OCI-LY7 (cell line): ENCODE data around the gene ZSWIM8. TPM values are rescaled to one million over a fixed set of nuclear protein-coding genes. Genes with fewer than 3 reads are reported as not detected.

Experiments
- BruUV-seq: library from RNA; stranded (reverse); fragments of 400-500 nt; replicated peaks from 2 replicates; lab custom pipeline; 2021; lab: Mats Ljungman, UMichigan
- CTCF ChIA-PET: fragments of 300-600 bp; sonication (Branson Sonifier 250); formaldehyde crosslinking; loops from one replicate; lab custom pipeline; 2022; ENCODE audit warnings: antibody characterized with exemption; ENCODE audit not compliant: unreplicated experiment; lab: Charles Lee
- POLR2A ChIA-PET: fragments of 300-600 bp; sonication (Branson Sonifier 250); formaldehyde crosslinking; loops from one replicate; lab custom pipeline; 2022; ENCODE audit warnings: antibody characterized with exemption; lab: Charles Lee
- DNase-seq: peaks from one replicate; pipeline ENCODE4 v3.0.0-alpha.2; 2015; ENCODE audit warnings: low spot score
- H2AFZ ChIP-seq: fragments of 200-600 bp; sonication (generic), shearing (Covaris generic); 2 replicates; pipeline ENCODE4 v1.6.1; 2014; ENCODE audit warnings: mild to moderate bottlenecking, antibody characterized with exemption, low read length, moderate library complexity
- H3K27ac ChIP-seq: fragments of 200-600 bp; sonication (generic); 2 replicates; pipeline ENCODE4 v1.5.1; 2014; ENCODE audit warnings: mixed run types, low read depth, mild to moderate bottlenecking, moderate library complexity, low read length, inconsistent platforms; ENCODE audit not compliant: poor library complexity, severe bottlenecking
- H3K36me3 ChIP-seq: fragments of 200-600 bp; sonication (generic); 2 replicates; pipeline ENCODE4 v1.6.1; 2014; ENCODE audit warnings: mild to moderate bottlenecking, antibody characterized with exemption, low read length, moderate library complexity, mixed read lengths; ENCODE audit not compliant: insufficient read depth
- H3K4me1 ChIP-seq: fragments of 200-600 bp; sonication (generic); 2 replicates; pipeline ENCODE4 v1.5.1; 2014; ENCODE audit warnings: mild to moderate bottlenecking, low read length; ENCODE audit not compliant: insufficient read depth, poor library complexity, severe bottlenecking
- H3K4me2 ChIP-seq: fragments of 200-600 bp; sonication (generic); 2 replicates; pipeline ENCODE4 v1.6.1; 2014; ENCODE audit warnings: mild to moderate bottlenecking, low read length
- H3K4me3 ChIP-seq: fragments of 200-600 bp; sonication (generic); 2 replicates; pipeline ENCODE4 v1.5.1; 2014; ENCODE audit warnings: mild to moderate bottlenecking, low read depth, low read length; ENCODE audit not compliant: poor library complexity, severe bottlenecking
- H3K79me2 ChIP-seq: fragments of 200-600 bp; sonication (generic); 2 replicates; pipeline ENCODE4 v1.6.1; 2016; ENCODE audit warnings: low read depth, mild to moderate bottlenecking, low read length, moderate library complexity, mixed read lengths; ENCODE audit not compliant: insufficient read depth
- H3K9me2 ChIP-seq: fragments of 200-600 bp; sonication (generic); 2 replicates; pipeline ENCODE4 v1.6.1; 2016; ENCODE audit warnings: mild to moderate bottlenecking, low read length, mixed read lengths; ENCODE audit not compliant: insufficient read depth
- H3K9me3 ChIP-seq: fragments of 200-600 bp; sonication (generic); 2 replicates; pipeline ENCODE4 v1.6.1; 2014; ENCODE audit warnings: mild to moderate bottlenecking, mixed run types, low read length, mixed read lengths
- H4K20me1 ChIP-seq: fragments of 200-600 bp; sonication (generic); 2 replicates; pipeline ENCODE4 v1.6.1; 2014; ENCODE audit warnings: mild to moderate bottlenecking, antibody characterized with exemption, low read length, moderate library complexity, mixed read lengths; ENCODE audit not compliant: insufficient read depth
- CTCF ChIP-seq: fragments of 200-600 bp; sonication (generic); conservative IDR thresholded peaks from 2 replicates; pipeline ENCODE4 v1.5.1; 2014; ENCODE audit warnings: mild to moderate bottlenecking, antibody characterized with exemption, low read length, moderate library complexity, mixed read lengths
- EZH2phosphoT487 ChIP-seq: fragments of 200-600 bp; sonication (generic); IDR thresholded peaks from 2 replicates; pipeline ENCODE4 v1.6.1; 2018; ENCODE audit warnings: low read depth, borderline replicate concordance, mild to moderate bottlenecking, mixed run types, antibody characterized with exemption, low read length, moderate library complexity, mixed read lengths
- intact Hi-C: fragments of 100-400 bp; cut with micrococcal nuclease; formaldehyde crosslinking; loops from one replicate; pipeline ENCODE4 v1.10.0; 2022; ENCODE audit not compliant: unreplicated experiment
- total RNA-seq, 2 experiments: library from RNA; depleted of rRNA in 1 of 2; stranded (reverse); fragments of >200 nt in 1 of 2; shearing (Covaris generic) in 1 of 2; gene quantifications; 2 replicates each; pipeline ENCODE4 v1.2.3, GENCODE V29; 2014 to 2022

ZSWIM8 gene
- total RNA-seq, 2 experiments from 2014 or later: 22.0 to 52.6 TPM

GRCh38 chr10:73843261-73843660 is 57.9 kb downstream of the ZSWIM8 start:
- Histone ChIP-seq H2AFZ (no peak overlapping the region), H3K27ac (no peak overlapping the region), H3K4me3 (no peak overlapping the region), H3K4me1 (no peaks in the 10 kb centered on the region), H3K79me2 (no peaks in the 10 kb centered on the region), H3K9me2 (no peaks in the 10 kb centered on the region), H3K9me3 (no peaks in the 10 kb centered on the region), H3K4me2 (no peak overlapping the region), H4K20me1 (no peaks in the 10 kb centered on the region), H3K36me3 (peaks cover 35% of the 10 kb centered on the region)
- POLR2A ChIA-PET: interaction anchor here (1.1 kb wide), 1 partner anchor 24 kb away, joined by 3 read pairs; no protein-coding TSS in a partner anchor
- intact Hi-C loops: loop anchor here (5.0 kb wide), 1 partner anchor 114 kb away; no protein-coding TSS in a partner anchor
- no peak for TF ChIP-seq EZH2phosphoT487
- TF ChIP-seq CTCF: no peak
- CTCF ChIA-PET: no interaction called here
- DNase-seq: no peak
- BruUV-seq: no TSS peak

GRCh38 chr10:73847031-73847430 is 61.6 kb downstream of the ZSWIM8 start:
- H3K36me3 ChIP-seq: peaks cover 33% of the 10 kb centered on the region
- no peak overlapping the region for H3K4me2 ChIP-seq
- no peaks in the 10 kb centered on the region for H3K9me2 ChIP-seq
- no TSS peak for BruUV-seq
- H2AFZ ChIP-seq: no peak overlapping the region
- DNase-seq: no peak
- no peak overlapping the region for H3K4me3 ChIP-seq
- H3K9me3 ChIP-seq: no peaks in the 10 kb centered on the region
- H3K4me1 ChIP-seq: peaks cover 7% of the 10 kb centered on the region
- intact Hi-C loops: no loop called here
- TF ChIP-seq CTCF (no peak), EZH2phosphoT487 (no peak)
- CTCF ChIA-PET: interaction anchor here (0.6 to 3.5 kb wide), 2 partner anchors 31 to 33 kb away, joined by 3 to 25 read pairs; no protein-coding TSS in a partner anchor
- no peak overlapping the region for H3K27ac ChIP-seq
- POLR2A ChIA-PET: interaction anchor here (0.7 kb wide), 1 partner anchor 1365 kb away, joined by 3 read pairs; no protein-coding TSS in a partner anchor
- H4K20me1 ChIP-seq: no peaks in the 10 kb centered on the region
- H3K79me2 ChIP-seq: no peaks in the 10 kb centered on the region

GRCh38 chr10:73848821-73849489 is 63.5 kb downstream of the ZSWIM8 start:
- BruUV-seq: no TSS peak

More at GRCh38 chr10:73848821-73849489, 63.5 kb downstream of the ZSWIM8 start:
- H2AFZ ChIP-seq: no peak overlapping the region
- H3K27ac ChIP-seq: no peak overlapping the region
- TF ChIP-seq EZH2phosphoT487: no peak
- TF ChIP-seq CTCF: peak; percentile 99
- intact Hi-C loops: loop anchor here (1.0 kb wide), 3 partner anchors 25 to 91 kb away; partner anchors contain the start of gene CAMK2G
- H3K4me2 ChIP-seq: peak overlapping the region; percentile 23; the same call in 1 of the 2 replicates
- peaks cover 35% of the 10 kb centered on the region for H3K36me3 ChIP-seq
- peak; percentile 90 for DNase-seq
- H3K9me2 ChIP-seq: no peaks in the 10 kb centered on the region
- H3K9me3 ChIP-seq: no peaks in the 10 kb centered on the region
- CTCF ChIA-PET: interaction anchor here (0.7 to 3.5 kb wide), 4 partner anchors 16 to 31 kb away, joined by 3 to 25 read pairs (median 9); no protein-coding TSS in a partner anchor
- H3K79me2 ChIP-seq: no peaks in the 10 kb centered on the region
- POLR2A ChIA-PET: interaction anchor here (0.9 to 1.9 kb wide), 2 partner anchors 25 to 31 kb away, joined by 5 to 13 read pairs; partner anchors contain the start of gene CAMK2G
- no peaks in the 10 kb centered on the region for H4K20me1 ChIP-seq
- peaks cover 7% of the 10 kb centered on the region for H3K4me1 ChIP-seq
- no peak overlapping the region for H3K4me3 ChIP-seq
